SKM-1 treated with dmso at 0.1 percent for 144 hours (cell line): ENCODE results near the gene HEXD.
"Not testable (repeated sequence)": the region's sequence is repeated elsewhere in the genome, so short reads cannot be mapped to it uniquely, and the experiment has no call there.

Source experiments
- DNase-seq: peaks from one replicate; lab custom pipeline; 2025; ENCODE audit not compliant: unreplicated experiment; lab: John Stamatoyannopoulos, UW

The HEXD gene

GRCh38 chr17:82396601-82397435, 21.3 kb upstream of the HEXD start:
- DNase-seq: no peak

- DNase-seq: no peak
These were observed 20.5 kb upstream of the HEXD start for GRCh38 chr17:82397449-82398335.

DNA sequence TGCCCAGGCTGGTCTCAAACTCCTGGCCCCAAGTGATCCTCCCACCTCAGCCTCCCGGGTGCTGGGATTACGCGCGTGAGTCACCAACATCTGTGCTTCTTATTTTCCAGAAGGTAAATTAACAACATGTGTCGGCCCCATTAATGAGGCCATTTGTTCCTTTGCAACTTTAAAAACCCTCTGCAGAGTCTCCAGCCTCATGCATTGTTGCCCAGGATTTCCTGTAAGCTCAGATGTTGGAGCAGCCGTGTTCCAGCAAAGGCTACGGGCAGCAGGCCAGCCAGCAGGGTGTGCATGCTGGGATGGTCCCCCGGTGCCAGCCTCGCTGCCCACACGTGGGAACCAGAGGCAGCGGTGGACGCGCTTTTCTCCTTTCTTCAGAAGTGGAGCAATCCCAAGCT, 19.1 kb upstream of the HEXD start:
- DNase-seq: no peak

- no peak for DNase-seq
These were observed 18.5 kb upstream of the HEXD start for GRCh38 chr17:82399601-82400101.

DNA sequence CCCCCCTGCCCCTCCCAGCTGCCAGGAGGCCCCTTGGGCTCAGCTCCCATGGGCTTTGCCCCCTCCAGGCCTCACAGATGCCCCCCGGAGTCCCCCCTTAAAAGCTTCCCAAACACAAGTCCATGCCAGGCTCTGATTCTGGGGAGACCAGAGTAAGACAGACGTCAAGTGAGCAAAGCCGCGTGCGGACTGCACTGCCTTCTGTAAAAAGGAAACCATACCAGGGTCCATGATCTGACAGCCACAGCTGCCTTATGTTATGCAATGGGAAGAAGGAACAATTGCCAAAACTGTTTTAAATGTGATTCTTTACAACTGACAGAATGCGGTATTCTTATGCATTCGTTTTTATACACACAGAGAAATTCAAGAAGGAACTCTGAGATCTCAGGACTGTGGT, 17.9 kb upstream of the HEXD start:
- peak; percentile 58 for DNase-seq

- peak; percentile 90 for DNase-seq
These were observed 17.3 kb upstream of the HEXD start for GRCh38 chr17:82400830-82401229.

DNA sequence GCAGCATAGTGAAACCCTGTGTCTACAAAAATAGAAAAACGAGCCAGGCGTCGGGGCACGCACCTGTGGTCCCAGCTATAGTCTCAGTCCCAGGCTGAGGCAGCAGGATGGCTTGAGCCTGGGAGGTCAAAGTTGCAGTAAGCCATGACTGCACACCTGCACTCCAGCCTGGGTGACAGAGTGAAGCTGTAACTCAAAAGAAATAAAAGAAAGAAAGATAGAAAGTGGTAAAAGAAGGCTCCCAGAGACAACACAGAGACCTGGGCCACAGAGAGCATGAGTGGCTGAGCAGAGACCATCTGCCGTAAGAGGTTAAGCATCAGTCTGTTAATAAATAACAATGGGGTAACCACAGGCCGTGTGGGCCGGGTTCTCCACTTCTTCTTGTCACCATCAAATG, 15.3 kb upstream of the HEXD start:
- no peak for DNase-seq

- no peak for DNase-seq
These were observed 14.2 kb upstream of the HEXD start for GRCh38 chr17:82403662-82404660.

DNA sequence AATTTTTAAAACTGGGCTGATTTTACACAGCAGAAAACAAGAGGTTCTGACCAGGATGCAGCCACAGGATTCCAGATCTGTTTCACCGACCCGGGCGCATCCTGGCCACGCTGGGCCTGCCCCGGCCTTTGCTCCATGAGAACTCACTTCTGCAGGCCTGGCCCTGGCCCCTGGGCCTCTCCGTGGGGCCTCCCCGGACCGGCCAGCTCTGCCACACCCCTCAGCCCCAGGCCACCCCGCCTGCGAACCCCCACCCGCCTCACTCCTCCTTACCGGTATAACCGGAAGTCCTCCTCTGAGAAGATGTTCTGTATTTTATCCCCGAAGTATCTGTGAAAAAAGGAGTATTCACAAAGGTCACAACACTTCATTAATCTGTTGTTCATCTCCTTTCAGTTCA, 13.1 kb upstream of the HEXD start:
- DNase-seq: no peak

- DNase-seq: no peak
These were observed 11.9 kb upstream of the HEXD start for GRCh38 chr17:82406131-82406671.

GRCh38 chr17:82407255-82407654, 10.9 kb upstream of the HEXD start:
- DNase-seq: no peak

DNA sequence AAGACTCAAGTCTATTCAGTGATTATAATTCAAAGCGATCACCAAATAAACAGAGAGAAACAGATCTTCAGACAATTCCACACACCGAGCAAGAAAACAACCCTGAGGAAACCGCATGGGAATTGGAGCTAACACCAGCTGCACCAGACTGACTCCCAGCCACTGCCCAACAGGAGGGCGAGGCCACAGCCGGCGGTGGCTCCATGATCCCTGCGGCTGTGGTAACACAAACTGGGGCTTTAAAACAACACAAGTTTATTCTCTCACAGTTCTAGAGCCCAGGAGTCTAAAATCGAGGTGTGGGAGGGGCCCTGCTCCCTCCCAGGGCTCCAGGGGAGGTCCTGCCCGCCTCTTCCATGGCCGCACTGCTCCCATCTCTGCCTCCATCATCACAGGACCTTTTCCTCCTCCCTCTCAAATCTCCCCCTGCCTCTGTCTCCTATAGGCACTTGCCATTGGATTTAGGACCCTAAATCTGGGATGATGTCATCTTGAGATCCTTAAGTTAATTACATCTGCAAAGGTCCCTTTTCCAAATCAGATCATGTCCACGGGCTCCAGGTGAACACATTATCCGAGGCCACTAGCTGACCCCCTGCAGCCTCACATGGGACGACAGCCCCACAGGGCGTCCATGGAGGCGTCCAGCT, 9.7 kb upstream of the HEXD start:
- DNase-seq: no peak

DNA sequence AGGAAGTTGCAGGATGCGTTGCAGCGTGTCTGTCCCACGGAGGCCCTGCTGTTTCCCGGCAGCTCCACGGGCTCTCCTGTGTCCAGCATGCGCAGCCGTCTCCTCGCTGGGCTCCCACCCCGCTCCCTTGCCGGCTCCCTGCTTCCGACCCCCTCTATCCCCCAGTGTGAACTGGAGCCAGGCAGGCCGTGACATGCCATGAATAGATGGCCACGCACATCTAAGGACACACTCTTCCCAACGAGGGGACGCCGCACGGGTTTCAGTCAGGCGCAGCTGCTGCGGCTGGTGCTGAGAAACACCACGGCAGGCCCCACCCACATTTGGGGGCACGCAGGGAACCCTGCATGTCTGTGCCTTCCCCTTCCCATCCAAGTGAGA, 9.2 kb upstream of the HEXD start:
- no peak for DNase-seq

GRCh38 chr17:82410014-82410716, 8.0 kb upstream of the HEXD start:
- no peak for DNase-seq

DNA sequence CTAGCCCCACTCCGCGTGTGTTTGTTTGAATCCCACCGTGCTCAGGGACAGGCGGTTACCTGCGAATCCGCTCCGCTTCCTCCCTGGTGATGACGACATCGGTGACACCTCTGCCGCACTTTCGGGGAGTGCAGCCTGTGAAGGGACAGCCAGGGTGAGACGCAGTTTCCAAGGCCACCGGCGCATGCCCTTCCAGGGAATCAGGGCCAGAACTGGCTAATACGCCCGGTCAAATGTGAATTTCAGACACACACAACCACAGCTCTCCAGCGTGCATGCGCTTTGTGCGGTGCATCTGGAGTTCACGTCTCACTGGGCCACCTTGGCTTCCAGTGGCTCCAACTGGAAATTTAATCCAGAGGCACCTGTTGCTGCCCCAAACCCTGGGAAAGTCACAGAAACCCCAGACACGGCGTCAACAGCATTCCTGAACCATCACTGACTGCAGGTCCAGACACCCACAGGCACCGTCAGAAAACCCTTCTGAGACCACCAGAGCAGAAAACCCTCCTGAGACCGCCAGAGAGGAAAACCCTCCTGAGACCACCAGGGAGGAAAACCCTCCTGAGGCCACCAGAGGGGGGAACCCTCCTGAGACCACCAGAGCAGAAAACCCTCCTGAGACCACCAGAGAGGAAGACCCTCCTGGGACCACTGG, 6.6 kb upstream of the HEXD start:
- DNase-seq: no peak

- not testable (repeated sequence) for DNase-seq
These were observed 6.1 kb upstream of the HEXD start for GRCh38 chr17:82412081-82412480.

GRCh38 chr17:82412535-82413520, 5.3 kb upstream of the HEXD start:
- DNase-seq: no peak
